Activated CD4-positive, alpha-beta T cell treated with anti-CD3 and anti-CD28 coated beads, Interleukin-2, amount 50 U/mL, for 4 hours (primary cell): ENCODE results near the gene ARHGEF28.

ENCODE experiments used
- DNase-seq, 2 experiments: peaks; one replicate each; pipeline ENCODE4 v3.0.0-alpha.2; 2020

Gene ARHGEF28

DNA sequence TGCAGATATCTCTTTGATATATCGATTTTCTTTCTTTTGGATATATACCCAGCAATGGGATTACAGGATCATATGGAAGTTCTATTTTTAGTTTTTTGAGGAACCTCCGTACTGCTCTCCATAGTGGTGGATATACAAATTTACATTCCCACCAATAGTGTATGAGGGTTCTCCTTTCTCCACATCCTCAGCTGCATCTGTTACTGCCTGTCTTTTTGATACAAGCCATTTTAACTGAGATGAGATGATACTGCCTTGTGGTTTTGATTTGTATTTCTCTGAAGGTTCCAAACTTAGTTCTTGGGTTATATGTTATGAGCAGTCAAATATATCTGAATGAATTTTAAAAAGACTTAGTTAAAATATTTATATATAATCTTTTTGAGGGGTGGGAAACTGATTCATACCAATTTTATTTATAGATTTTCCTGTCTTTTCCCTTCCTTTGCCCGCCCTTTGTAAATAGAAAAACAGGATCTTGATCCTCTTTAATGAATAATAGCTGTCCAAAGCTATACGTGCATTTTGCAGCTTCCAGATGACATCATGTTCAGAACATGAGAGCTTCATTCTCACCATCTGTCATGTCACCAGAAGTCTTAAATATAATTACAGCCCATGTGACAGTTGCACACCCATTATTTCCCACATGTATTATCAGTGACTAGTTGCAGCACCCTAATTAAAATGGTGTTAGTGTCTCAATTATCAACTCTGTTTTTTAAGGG is 6.2 kb upstream of the ARHGEF28 start:
- no peak for DNase-seq

GRCh38 chr5:73620334-73620687 is 5.7 kb upstream of the ARHGEF28 start:
- no peak for DNase-seq

DNA sequence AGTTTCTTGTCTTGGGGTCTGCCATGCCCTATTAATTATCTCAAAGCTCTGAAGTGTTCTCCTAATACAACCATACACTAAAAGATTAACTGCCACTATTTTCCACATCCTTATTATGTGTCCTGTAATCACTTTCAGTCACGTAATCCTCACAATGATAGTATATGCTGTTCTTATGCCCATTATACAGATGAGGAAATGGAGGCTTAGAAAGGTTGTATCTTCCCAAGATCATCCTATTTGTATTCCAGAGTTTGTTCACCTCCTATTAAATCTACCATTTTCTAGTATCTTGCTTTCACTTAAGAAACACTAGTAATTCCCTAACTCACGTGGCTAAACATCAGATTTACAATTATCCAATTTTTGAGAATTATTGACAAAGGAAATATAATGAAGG is 2.9 kb upstream of the ARHGEF28 start:
- no peak for DNase-seq

GRCh38 chr5:73623901-73624404 is 2.0 kb upstream of the ARHGEF28 start:
- no peak for DNase-seq

GRCh38 chr5:73624888-73625287 is 1.1 kb upstream of the ARHGEF28 start:
- DNase-seq: no peak

- no peak for DNase-seq
These were observed 538 bp upstream of the ARHGEF28 start for GRCh38 chr5:73625372-73625943.

- DNase-seq: no peak
These were observed 868 bp downstream of the ARHGEF28 start for GRCh38 chr5:73626814-73627313.

DNA sequence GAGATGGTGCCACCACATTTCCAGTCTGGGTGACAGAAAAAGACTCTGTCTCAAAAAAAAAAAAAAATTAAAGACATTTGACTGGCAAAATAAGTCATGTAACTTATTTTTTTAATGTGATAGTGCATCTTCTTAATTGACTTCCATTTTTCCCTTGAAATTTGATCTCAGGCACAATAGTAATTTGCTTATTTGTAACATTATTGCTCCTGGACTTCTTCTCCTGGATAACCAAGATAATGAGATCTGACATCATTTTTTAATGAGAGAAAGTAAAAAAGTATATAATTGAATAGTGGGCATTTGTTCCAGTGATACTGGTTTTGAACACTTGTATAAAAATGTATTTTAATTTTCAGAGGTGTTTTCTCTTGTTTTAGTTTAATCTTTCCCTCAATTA is 3.5 kb downstream of the ARHGEF28 start:
- DNase-seq: no peak

DNA sequence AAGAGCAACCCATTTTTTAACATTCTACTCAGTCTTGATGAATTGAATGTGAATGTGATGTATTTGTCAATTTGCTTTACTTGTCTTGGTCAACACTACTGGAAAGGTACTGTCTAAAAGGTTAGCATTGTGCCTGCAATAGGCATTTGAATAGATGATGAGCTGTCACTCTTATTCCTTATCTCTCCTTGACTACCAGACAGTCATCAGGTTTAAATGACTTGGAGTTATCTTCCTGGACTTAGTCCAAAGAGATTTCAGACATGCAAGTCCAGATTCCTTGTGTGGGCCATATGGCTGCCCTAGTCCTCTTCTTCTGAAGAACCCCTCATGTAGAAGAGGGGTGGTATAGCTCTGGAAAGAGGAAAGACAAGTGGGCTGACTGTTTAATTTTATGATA is 4.8 kb downstream of the ARHGEF28 start:
- no peak for DNase-seq

DNA sequence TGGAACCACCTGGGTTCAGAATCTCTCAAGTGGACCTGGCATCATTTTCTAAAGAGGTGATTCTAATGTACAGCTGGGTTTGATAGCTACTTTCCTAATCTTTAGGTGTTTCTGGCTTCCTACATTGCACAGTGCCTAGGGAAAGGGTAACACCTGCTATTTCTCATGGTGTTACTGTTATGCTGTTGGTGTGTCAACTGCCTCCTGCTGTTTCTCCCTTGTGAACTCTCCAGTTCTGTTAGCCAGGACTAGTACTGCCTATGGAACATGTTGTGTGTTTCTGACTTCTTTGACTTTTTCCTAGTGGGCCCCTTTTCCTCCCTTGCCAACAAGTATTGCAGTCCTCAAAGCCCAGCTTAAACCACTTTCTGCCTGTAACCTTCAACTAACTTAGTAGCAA is 5.5 kb downstream of the ARHGEF28 start:
- DNase-seq: no peak

- DNase-seq: no peak
These were observed 7.1 kb downstream of the ARHGEF28 start for GRCh38 chr5:73633060-73633459.

GRCh38 chr5:73636408-73636807 is 10.4 kb downstream of the ARHGEF28 start:
- no peak for DNase-seq

DNA sequence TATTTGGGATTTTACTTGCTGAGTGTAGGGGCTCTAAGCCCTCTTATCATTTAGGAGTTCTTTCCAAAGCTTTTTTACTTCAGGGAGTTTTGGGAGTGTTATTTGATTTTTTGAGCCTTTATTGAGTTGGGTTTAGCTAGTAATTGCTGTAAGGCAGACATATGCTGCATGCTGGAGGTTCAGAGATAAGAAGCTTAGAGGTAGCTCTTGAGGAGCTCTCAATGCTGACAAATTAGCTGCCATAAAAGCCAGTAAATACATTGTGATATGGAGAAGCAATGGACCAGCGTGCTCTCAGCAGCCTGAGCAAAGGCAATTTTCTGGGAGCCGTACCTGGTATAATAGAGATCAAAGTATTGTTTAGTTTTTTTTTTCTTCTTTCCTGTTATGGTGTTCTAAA is 11.6 kb downstream of the ARHGEF28 start:
- no peak for DNase-seq

DNA sequence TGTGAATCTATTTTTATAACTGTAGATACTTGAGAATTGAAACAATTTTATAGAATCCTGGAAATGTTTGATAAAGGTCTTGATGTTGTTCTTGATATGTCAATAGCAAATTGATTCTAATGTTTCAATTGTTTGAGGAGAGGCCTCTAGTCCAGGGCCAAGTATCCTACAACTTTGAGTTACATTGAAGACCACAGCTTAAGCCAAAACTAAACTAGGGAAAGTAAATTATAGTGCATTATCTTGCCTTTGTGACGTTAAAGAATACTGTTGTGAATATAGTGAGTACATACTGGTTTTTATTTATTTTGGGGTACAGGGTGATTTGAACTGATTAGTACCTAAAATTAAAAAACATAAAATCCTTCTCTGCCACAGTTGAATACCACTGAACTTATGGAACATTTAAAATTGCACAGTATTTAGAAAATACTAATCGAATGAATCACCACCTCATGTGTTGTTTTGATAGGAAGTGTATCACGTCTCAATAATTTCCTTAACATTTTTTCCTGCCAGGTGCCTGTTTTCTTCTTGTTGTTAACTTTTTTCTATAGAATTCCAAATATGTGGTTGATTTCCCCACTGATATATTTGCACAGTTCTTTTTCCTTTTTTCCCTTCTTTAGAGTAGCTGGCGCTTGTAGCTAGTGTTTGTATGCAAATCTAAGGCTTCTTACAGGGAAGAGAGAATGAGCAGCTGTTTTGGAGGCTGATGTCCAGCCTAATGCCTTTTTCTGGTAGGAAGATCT is 12.5 kb downstream of the ARHGEF28 start:
- DNase-seq: no peak

DNA sequence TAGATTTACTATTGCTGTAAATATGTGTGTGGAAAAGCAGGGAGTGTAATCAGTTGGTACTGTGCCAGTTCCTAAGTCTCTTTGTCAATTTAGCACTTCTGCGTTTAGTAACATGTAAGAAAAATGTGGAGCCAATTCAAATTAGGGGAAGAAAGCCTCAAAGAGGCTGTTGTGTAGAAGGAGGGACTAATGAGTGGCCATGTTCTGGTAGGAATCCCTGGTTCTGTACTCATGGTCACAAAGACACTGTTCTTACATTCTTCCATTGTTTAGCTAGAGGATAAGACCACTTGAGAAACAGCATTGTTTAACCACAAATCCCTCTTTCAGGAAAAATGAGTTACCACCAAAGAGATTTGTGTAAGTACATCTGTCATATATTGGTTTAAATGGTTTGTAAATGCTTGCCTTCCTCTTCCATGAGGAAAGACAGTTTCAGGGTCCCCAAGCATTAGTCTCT is 14.9 kb downstream of the ARHGEF28 start:
- DNase-seq: no peak

DNA sequence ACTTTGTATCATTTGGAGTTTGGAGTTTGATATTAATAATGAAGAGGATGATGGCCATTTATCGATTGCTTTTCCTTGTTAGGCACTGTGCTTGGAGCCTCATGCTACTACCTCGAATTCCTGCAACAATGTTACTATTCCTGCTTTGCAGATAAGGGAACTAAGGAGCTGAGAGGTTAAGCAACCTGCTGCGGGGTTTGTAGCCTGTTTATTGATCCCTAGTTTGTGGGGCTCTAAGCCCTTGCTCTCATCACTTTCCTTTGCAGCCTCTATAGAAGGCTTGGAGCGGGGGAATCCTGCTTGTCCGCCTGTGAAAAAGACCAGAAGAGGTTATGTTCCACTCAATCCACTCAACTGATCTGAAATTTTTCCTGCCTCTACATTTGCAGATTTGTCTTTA is 15.8 kb downstream of the ARHGEF28 start:
- DNase-seq: no peak

DNA sequence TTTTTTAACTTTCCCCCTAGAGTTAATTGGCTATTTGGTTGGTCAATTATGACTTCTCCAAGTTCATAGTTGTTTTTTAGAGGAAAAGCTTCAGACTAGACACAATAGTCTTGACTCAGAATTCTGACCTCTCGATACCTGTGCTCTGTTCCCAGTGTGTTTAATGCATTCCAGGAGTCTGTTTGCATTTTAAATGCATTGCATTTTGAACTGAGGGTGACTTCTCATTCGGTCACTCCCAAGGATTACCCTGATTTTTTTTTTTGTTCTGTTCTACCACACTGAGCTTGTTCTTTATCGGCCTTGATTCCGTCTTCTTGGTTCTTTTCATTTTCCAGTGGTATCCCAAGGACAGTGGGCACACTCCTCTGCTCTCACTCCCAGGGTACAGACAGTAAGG is 16.3 kb downstream of the ARHGEF28 start:
- no peak for DNase-seq

DNA sequence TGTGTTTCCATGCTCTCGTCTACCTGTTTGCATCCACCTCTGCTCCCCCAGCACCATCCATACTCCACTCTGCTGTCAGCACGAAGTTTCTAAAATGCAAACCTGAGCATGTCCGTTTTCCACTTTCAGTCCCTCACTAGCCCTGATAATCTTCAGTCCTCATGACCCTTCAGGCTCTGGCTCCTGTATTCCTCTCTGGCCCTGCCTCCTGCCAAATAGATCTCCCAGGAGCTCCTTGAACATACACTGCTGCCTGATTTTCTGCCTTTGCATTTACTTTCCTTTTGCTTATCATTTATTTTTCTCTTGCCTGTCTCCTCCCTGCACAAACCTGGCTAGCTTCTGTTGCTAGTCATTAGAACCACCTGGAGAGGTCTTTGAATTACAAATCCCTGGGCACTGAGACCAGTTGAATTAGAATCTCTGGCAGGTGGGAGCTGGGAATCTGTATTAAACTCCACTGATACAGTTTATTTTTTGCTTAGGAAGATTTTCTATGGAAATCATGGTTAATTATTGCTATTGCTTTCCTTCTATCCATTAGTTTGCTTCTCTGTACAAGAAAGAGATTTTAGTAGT is 18.5 kb downstream of the ARHGEF28 start:
- no peak for DNase-seq

DNA sequence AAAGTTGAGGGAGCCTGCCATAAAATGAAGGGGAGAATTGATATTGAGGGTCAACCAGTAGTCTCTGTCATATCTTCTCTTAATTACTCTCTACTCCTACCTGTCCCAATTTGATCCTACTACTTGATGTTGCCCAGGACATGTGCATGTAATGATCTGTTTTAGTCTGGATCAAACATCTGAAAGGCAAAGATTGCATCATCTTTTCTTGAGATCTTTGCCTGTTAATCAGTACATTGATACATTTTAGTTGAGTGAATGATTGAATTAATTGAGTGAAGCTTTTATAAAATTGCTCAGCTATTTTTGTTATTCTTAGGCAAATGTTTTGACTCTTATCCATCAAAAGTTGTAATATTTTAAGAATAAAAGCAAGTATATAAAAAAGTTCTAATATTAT is 21.7 kb downstream of the ARHGEF28 start:
- DNase-seq: no peak

DNA sequence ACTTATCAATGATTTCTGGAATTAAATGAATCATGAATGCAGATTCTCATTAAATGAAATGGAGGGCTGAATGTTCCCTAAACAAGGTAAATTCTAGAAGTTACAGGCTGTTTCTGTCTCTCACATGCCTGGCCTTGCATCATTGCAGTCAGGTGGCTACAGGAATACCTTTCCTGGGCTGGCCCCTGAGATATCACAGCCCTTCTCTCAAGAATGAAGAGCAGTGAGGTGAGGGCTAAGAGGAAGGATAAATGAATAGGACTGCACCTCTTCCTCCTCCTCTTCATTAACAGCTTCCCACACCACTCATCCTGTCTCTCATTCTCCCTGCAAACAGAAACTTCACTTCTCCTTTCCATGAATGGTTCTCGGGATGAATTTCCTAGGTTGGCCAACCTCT is 22.5 kb downstream of the ARHGEF28 start:
- DNase-seq: no peak

DNA sequence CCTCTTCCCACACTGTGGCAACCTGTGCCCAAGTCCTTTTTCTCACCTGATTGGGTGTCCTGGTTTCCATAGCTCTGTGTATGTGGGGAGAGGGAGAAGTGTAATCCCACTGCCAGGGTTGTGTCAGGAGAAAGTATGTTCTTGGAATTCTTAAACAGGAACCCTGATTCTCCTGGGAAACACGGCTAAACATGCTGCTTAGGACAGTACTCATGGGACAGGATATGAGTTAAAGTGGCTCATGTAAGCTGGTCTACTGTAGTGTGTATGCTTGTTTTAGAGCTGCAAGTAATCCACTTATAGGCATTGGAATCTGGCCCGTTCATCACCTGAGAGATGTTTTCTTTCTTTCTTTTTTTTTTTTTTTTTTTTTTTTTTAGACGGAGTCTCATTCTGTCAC is 23.9 kb downstream of the ARHGEF28 start:
- no peak for DNase-seq

DNA sequence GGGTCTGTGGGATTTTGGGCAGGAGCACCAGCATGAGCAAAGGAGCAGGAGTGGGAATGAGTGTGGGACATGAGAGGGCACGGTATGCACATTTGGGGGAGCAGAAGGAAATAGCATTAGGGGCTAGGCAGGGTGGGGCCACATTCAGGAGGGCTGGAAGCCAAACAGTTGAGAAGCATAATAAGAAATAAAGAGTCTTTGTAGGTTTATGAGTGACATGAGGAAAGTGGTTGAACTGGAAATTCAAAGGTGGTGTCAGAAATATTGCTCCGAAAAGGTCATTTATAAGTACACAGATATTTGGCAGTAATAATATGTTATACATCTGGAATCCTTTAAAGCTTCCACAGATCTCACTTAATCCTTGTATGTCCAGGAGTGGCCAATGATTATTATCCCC is 26.4 kb downstream of the ARHGEF28 start:
- DNase-seq: no peak

DNA sequence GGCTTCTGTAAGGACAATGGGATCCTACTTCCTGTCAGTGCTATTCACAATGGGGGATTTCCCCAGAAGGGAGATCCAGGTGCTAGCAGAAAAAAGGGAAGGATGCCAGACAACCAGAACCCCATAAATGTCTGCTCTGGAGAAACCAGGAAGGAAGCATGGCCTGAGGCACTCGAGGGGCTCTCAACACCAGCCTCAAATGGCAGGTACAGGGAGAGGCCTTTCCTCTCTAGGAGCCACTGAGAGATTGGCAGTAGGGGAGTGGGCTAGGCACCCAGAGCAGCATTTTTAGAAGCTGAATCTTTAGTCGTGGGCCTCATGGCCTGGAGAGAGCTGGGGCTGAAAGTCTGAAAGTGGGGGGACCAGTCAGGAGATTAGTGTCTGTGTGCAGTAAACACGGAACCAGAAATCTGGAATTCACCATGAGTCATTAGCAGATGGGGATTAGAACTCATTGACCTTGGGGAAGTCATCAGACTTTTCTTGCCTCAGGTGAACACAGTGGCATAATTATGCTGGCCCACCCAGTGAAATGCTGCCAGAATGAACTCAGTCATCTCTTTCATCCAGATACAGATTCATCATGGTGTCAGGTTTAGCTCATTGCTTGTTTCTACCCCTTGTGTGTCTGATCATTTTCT is 28.3 kb downstream of the ARHGEF28 start:
- no peak for DNase-seq
